Keratinocyte (primary cell): ENCODE measurements around the gene FAF1.

Experiments
- CTCF ChIP-seq, 3 experiments: IDR thresholded peaks in 1 of 3; conservative IDR thresholded peaks in 1 of 3; optimal IDR thresholded peaks in 1 of 3; 2 replicates in 2 of 3; 3 replicates in 1 of 3; pipeline versions ENCODE3 to v1.5.1; 2011; ENCODE audit warnings: low read length in 3 of 3, mild to moderate bottlenecking in 3 of 3, moderate library complexity in 2 of 3, control low read depth in 1 of 3, inconsistent platforms in 1 of 3; ENCODE audit not compliant: insufficient read depth in 2 of 3; ENCODE audit errors: extremely low read depth in 1 of 3
- EZH2 ChIP-seq: IDR thresholded peaks from one replicate; pipeline ENCODE4 v1.6.1; 2012; ENCODE audit warnings: inconsistent platforms, mild to moderate bottlenecking, low read length, moderate library complexity

- TF ChIP-seq CTCF (optimal IDR thresholded peaks at IDR 0.05 in 1 of 3, IDR thresholded peaks at IDR 0.05 in 1 of 3, conservative IDR thresholded peaks at IDR 0.05 in 1 of 3; ENCODE audit: extremely low read depth in 1 of 3, insufficient read depth in 2 of 3, low read length in 3 of 3): no peak
- TF ChIP-seq EZH2: no peak
Observed at GRCh38 chr1:50542362-50542761, 417.7 kb downstream of the FAF1 start.
